ENCODE data around the gene SCN8A. TPM values are rescaled to one million over a fixed set of nuclear protein-coding genes. Genes with fewer than 3 reads are reported as not detected.
A peak's percentile ranks its signal among the peaks of the same experiment; 100 is the strongest.

SCN8A gene
- total and polyA plus RNA-seq, 12 donors = 0.01 to 1.6 (median 0.35) TPM; not detected in 1

DNA sequence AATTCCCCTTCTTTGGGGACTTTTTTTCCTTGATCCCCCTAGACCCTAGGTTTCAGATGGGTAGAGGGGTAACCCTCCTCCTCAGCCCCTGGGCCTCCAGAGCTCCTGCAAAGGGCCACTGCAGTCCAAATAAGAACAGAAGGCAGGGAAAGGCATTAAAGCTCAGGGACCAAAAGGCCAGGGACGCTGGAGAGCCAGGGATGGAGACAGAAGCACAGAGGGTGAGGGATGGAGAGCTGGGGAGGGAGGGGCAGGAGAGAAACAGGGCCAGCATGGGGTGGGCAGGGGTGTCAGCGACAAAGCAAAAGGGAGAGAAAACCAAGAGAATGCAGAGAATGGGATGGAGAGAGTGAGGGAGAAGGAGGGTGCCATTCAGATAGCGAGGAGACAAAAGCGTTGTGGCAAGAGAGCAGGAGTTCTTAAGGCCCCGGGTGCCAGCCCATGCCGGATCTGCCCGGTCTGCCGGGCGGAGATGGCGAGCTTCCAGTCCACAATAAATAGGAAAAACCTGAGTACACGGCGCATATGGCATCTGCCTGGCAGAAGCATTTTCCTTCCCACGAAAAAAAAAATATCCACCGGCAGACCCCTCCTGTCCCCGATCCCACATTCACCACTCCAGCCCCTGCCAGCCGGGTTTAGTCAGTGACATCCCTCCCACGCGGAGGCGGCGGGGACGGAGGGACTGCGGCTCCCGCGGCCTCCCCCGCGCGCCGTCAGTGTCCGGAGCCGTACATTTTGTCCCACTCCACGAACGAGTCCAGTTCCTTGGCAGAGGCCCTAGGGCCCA lies 228.9 kb downstream of the SCN8A start:
- peak in 6 of 8 donors; percentile 5 to 21 (median 8) for ATAC-seq
- 43 to 50% methylated on average over 32 of the region's 32 CpGs for WGBS, 2 donors

DNA sequence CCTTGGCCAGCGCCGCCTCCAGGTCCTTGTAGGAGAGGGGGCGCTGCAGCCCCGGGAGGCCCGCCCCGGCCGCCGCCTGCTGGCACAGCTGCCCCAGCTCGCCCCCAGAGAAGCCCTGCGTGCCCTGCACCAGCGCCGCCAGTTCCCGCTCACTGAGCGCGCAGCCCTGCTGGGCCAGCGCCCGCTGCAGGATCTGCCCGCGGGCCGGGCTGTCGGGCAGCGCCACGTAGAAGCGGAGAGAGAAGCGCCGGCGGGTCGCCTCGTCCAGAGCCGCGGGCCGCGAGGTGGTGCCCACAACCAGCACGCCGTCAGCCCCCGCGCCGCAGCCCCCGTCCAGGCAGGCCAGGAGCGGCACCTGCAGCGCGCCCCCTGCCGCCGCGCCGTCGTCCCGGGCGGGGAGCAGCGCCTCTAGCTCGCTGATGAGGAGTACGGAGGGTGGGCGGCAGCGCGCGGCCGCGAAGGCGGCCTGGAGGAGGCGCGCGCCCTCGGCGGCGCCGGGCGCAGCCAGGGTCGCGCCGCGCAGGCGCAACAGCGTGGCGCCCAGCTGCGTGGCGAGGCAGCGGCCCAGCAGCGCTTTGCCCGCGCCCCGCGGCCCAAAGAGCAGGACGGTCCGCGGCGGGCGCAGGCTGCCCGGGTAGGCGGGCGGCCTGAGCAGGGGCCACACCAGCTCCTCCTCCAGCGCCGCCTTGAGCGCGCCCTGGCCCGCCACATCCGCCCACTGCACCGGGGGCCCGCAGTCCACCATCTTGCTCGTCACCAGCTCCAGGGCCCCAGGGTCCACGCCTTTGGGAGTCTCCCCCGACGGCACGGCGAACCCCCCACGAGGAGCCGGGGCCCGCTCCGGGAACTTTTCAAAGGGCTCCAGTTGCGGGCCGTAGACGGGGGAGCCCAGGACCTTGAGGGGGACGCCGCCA lies 229.8 kb downstream of the SCN8A start:
- H3K36me3 ChIP-seq = no peaks in the 10 kb centered on the region
- WGBS, 2 donors = 30 to 33% methylated on average over 88 to 113 of the region's 113 CpGs
- peak; percentile 33 to 86 (median 65) for ATAC-seq
- intact Hi-C loops (cut with DNase I) = loop anchor here in 6 of 10 donors (5.0 to 10.0 kb wide), 6 partner anchors 52 to 398 kb away; partner anchors contain the start of gene SLC4A8 (in 2 of the 6)
- no peaks in the 10 kb centered on the region for H3K9me3 ChIP-seq
- H3K27me3 ChIP-seq = peaks cover 0 to 33% (median 16%) of the 10 kb centered on the region in 7 donors
- DNase-seq = peak; percentile 52 to 72
- TF ChIP-seq, protein P1, sequence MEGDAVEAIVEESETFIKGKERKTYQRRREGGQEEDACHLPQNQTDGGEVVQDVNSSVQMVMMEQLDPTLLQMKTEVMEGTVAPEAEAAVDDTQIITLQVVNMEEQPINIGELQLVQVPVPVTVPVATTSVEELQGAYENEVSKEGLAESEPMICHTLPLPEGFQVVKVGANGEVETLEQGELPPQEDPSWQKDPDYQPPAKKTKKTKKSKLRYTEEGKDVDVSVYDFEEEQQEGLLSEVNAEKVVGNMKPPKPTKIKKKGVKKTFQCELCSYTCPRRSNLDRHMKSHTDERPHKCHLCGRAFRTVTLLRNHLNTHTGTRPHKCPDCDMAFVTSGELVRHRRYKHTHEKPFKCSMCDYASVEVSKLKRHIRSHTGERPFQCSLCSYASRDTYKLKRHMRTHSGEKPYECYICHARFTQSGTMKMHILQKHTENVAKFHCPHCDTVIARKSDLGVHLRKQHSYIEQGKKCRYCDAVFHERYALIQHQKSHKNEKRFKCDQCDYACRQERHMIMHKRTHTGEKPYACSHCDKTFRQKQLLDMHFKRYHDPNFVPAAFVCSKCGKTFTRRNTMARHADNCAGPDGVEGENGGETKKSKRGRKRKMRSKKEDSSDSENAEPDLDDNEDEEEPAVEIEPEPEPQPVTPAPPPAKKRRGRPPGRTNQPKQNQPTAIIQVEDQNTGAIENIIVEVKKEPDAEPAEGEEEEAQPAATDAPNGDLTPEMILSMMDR (IDR thresholded peaks at IDR 0.05) = peak in 6 of 9 donors; percentile 5 to 57 (median 32)
- peaks cover 0 to 19% (median 0%) of the 10 kb centered on the region in 9 donors for H3K4me1 ChIP-seq
- H3K4me3 ChIP-seq = peak overlapping the region; percentile 34 to 68 (median 56)
- peak overlapping the region in 6 of 10 donors; percentile 33 to 86 (median 63) for H3K27ac ChIP-seq

More for the DNA sequence above, 228.9 kb downstream of the SCN8A start:
- DNase-seq = no peak
- intact Hi-C loops (cut with DNase I) = loop anchor here in 9 of 10 donors (5.0 to 10.0 kb wide), 7 partner anchors 52 to 398 kb away; partner anchors contain the start of gene SLC4A8 (in 4 of the 9)
- H3K27ac ChIP-seq = peak overlapping the region in 4 of 10 donors; percentile 53 to 86 (median 62)
- H3K27me3 ChIP-seq = peaks cover 0 to 41% (median 18%) of the 10 kb centered on the region in 7 donors
- no peaks in the 10 kb centered on the region for H3K9me3 ChIP-seq
- H3K4me1 ChIP-seq = peaks cover 0 to 23% (median 2%) of the 10 kb centered on the region in 9 donors
- no peaks in the 10 kb centered on the region for H3K36me3 ChIP-seq
- peak overlapping the region in 9 of 10 donors; percentile 34 to 68 (median 57) for H3K4me3 ChIP-seq
- TF ChIP-seq, protein P1 (IDR thresholded peaks at IDR 0.05) = no peak

DNA sequence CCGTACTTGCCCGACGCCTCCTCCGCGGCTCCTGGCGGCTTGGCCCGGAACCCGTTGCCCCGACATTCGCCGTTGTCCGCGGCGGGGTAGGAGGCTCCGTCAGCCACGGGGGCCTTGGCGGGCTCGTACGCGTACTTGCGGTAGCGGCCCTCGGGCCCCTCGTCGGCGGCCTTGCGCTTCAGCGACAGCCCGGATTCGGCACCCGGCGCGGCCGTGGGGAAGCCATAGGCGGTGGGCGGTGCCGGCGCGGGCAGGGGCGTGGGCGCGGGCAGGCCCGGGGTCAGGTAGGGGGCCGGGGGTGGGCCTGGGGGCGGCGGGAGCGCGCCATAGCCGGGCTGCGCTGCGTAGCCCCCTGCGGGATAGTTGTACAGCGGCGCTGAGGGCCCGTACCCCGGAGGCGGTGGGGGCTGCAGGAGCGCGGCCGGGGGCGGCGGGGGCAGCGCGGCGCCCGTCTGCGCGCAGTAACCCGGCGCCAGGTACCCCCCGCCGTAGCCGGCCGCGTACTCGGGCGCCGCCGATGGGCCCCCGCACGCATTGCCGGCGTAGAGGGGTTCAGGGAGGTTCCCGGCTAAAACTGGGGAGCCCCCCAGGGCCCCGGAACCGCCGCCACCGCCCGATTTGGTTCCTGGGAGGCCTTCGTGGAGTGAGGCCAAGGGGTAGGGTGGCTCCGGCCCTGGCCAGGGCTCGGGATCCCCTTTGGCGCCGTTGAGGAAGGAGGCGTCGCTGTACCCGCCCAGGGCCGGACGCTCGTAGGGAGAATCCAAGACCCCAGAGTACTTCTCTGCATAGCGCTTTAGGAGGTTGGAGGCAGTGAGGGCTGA lies 230.6 kb downstream of the SCN8A start:
- intact Hi-C loops (cut with DNase I) = loop anchor here in 6 of 10 donors (2.0 to 10.0 kb wide), 7 partner anchors 51 to 401 kb away; partner anchors contain the start of gene SLC4A8 (in 2 of the 6)
- peaks cover 0 to 20% (median 0%) of the 10 kb centered on the region in 9 donors for H3K4me1 ChIP-seq
- H3K9me3 ChIP-seq = no peaks in the 10 kb centered on the region
- H3K36me3 ChIP-seq = no peaks in the 10 kb centered on the region
- TF ChIP-seq, protein P1 (IDR thresholded peaks at IDR 0.05) = no peak
- H3K4me3 ChIP-seq = peak overlapping the region; percentile 34 to 68 (median 56)
- H3K27me3 ChIP-seq = peaks cover 0 to 30% (median 16%) of the 10 kb centered on the region in 7 donors
- H3K27ac ChIP-seq = peak overlapping the region in 6 of 10 donors; percentile 33 to 86 (median 63)
- ATAC-seq = peak in 2 of 8 donors; percentile 9 to 30
- 29 to 40% methylated on average over 92 to 101 of the region's 101 CpGs for WGBS, 2 donors
- peak in 1 of 2 donors; percentile 30 for DNase-seq

Measured in heart right ventricle (tissue), 16 donors.